ENCODE results near the gene FBXO22. TPM values are rescaled to one million over a fixed set of nuclear protein-coding genes. Genes with fewer than 3 reads are reported as not detected.

FBXO22 gene
- total and polyA plus RNA-seq, 2 donors (not counting 1 experiment from before 2014, with no cell fraction given): 6.6 to 23.3 TPM

- Histone ChIP-seq H3K4me3 (ENCODE audit: control extremely low read depth in 1 of 5, extremely low read depth in 1 of 5, insufficient read depth in 1 of 5, low read depth in 2 of 5, low read length in 4 of 5) (no peak overlapping the region), H3K4me1 (ENCODE audit: control insufficient read depth in 2 of 2, insufficient read depth in 2 of 2, low read length in 2 of 2) (no peaks in the 10 kb centered on the region), H4K20me1 (ENCODE audit: control insufficient read depth, insufficient read depth, low read length, poor library complexity, severe bottlenecking) (no peaks in the 10 kb centered on the region), H3K9ac (ENCODE audit: low read length) (no peak overlapping the region), H3K27ac (ENCODE audit: low read length in 2 of 2) (no peak overlapping the region), H3K27me3 (replicated peaks in 1 of 4; ENCODE audit: control extremely low read depth in 1 of 4, control insufficient read depth in 3 of 4, insufficient read depth in 4 of 4, low read length in 3 of 4) (peaks cover 0 to 6% (median 0%) of the 10 kb centered on the region in 4 experiments), H3K79me2 (ENCODE audit: control insufficient read depth, insufficient read depth, low read length) (no peaks in the 10 kb centered on the region), H3K4me2 (replicated peaks; ENCODE audit: low read depth, low read length, poor library complexity, severe bottlenecking) (no peak overlapping the region), H2AFZ (ENCODE audit: insufficient read depth, low read depth, low read length, poor library complexity, severe bottlenecking) (no peak overlapping the region), H3K36me3 (replicated peaks in 1 of 2; ENCODE audit: control extremely low read depth in 1 of 2, control insufficient read depth in 1 of 2, extremely low read depth in 1 of 2, insufficient read depth in 2 of 2, low read length in 1 of 2) (no peaks in the 10 kb centered on the region), H3K9me3 (ENCODE audit: control extremely low read depth in 1 of 3, control insufficient read depth in 2 of 3, insufficient read depth in 1 of 3, low read length in 2 of 3) (no peaks in the 10 kb centered on the region)
- Mint-ChIP-seq H3K4me1 (no peaks in the 10 kb centered on the region), H3K27ac (no peak overlapping the region), H3K9me3 (ENCODE audit: insufficient read depth) (no peaks in the 10 kb centered on the region), H3K4me3 (no peak overlapping the region), H3K27me3 (peaks cover 10% of the 10 kb centered on the region)
- no peak for DNase-seq
- intact Hi-C loops (cut with micrococcal nuclease): no loop called here
- CTCF ChIA-PET: no interaction called here
- WGBS (ENCODE audit: insufficient coverage): 100% methylated on average over 3 of the region's 3 CpGs
- ATAC-seq (ENCODE audit: low read depth): no peak
- TF ChIP-seq CTCF (IDR thresholded peaks at IDR 0.05) (no peak), EZH2 (IDR thresholded peaks at IDR 0.05; ENCODE audit: borderline replicate concordance, insufficient read depth, low read depth, low read length, poor library complexity, severe bottlenecking) (no peak)
- POLR2A ChIA-PET: no interaction called here
Measured at GRCh38 chr15:75942464-75942863, 38.8 kb downstream of the FBXO22 start.

GRCh38 chr15:75943246-75943645, 39.6 kb downstream of the FBXO22 start:
- no peak for ATAC-seq (ENCODE audit: low read depth)
- ChIA-PET POLR2A (no interaction called here), CTCF (no interaction called here)
- Histone ChIP-seq H3K9me3 (ENCODE audit: control extremely low read depth in 1 of 3, control insufficient read depth in 2 of 3, insufficient read depth in 1 of 3, low read length in 2 of 3) (no peaks in the 10 kb centered on the region), H3K27ac (ENCODE audit: low read length in 2 of 2) (no peak overlapping the region), H3K4me2 (replicated peaks; ENCODE audit: low read depth, low read length, poor library complexity, severe bottlenecking) (no peak overlapping the region), H3K27me3 (replicated peaks in 1 of 4; ENCODE audit: control extremely low read depth in 1 of 4, control insufficient read depth in 3 of 4, insufficient read depth in 4 of 4, low read length in 3 of 4) (peaks cover 0 to 6% (median 0%) of the 10 kb centered on the region in 4 experiments), H3K4me3 (ENCODE audit: control extremely low read depth in 1 of 5, extremely low read depth in 1 of 5, insufficient read depth in 1 of 5, low read depth in 2 of 5, low read length in 4 of 5) (no peak overlapping the region), H3K79me2 (ENCODE audit: control insufficient read depth, insufficient read depth, low read length) (no peaks in the 10 kb centered on the region), H3K4me1 (ENCODE audit: control insufficient read depth in 2 of 2, insufficient read depth in 2 of 2, low read length in 2 of 2) (no peaks in the 10 kb centered on the region), H3K36me3 (replicated peaks in 1 of 2; ENCODE audit: control extremely low read depth in 1 of 2, control insufficient read depth in 1 of 2, extremely low read depth in 1 of 2, insufficient read depth in 2 of 2, low read length in 1 of 2) (no peaks in the 10 kb centered on the region), H4K20me1 (ENCODE audit: control insufficient read depth, insufficient read depth, low read length, poor library complexity, severe bottlenecking) (no peaks in the 10 kb centered on the region), H3K9ac (ENCODE audit: low read length) (no peak overlapping the region), H2AFZ (ENCODE audit: insufficient read depth, low read depth, low read length, poor library complexity, severe bottlenecking) (no peak overlapping the region)
- Mint-ChIP-seq H3K27ac (no peak overlapping the region), H3K4me1 (no peaks in the 10 kb centered on the region), H3K4me3 (no peak overlapping the region), H3K27me3 (peaks cover 10% of the 10 kb centered on the region), H3K9me3 (ENCODE audit: insufficient read depth) (no peaks in the 10 kb centered on the region)
- intact Hi-C loops (cut with micrococcal nuclease): no loop called here
- no peak for DNase-seq
- no CpG with 5 or more reads among the region's 5 CpGs for WGBS (ENCODE audit: insufficient coverage)
- TF ChIP-seq CTCF (IDR thresholded peaks at IDR 0.05) (no peak), EZH2 (IDR thresholded peaks at IDR 0.05; ENCODE audit: borderline replicate concordance, insufficient read depth, low read depth, low read length, poor library complexity, severe bottlenecking) (no peak)
